Stimulated activated CD8-positive, alpha-beta memory T cell treated with anti-CD3 and anti-CD28 coated beads, Interleukin-2, amount 100 ng/mL, for 1 hour (primary cell): ENCODE results near the gene WASHC2A.
A peak's percentile ranks its signal among the peaks of the same experiment; 100 is the strongest.
"Not testable (repeated sequence)": the region's sequence is repeated elsewhere in the genome, so short reads cannot be mapped to it uniquely, and the experiment has no call there.

Experiments used
- DNase-seq, 2 donors: peaks; one replicate each; pipeline ENCODE4 v3.0.0-alpha.2; 2020; ENCODE audit warnings: low read depth in 2 of 2

Gene WASHC2A

GRCh38 chr10:50067546-50068351 is at the start of gene WASHC2A:
Gene WASHC2A (plus strand): TSS chr10:50067954. CDS start chr10:50068006, 52 bp downstream.
- DNase-seq, result peak; percentile 60 to 85

GRCh38 chr10:50019279-50019678 is 48.5 kb upstream of the WASHC2A start:
- DNase-seq, result not testable (repeated sequence)

GRCh38 chr10:50020451-50021024 is 47.2 kb upstream of the WASHC2A start:
- DNase-seq, result not testable (repeated sequence)

- no peak for DNase-seq
Observed at GRCh38 chr10:50021646-50022045, 46.1 kb upstream of the WASHC2A start.

GRCh38 chr10:50024716-50025383 is 42.9 kb upstream of the WASHC2A start:
- DNase-seq, result not testable (repeated sequence)

GRCh38 chr10:50025627-50026026 is 42.1 kb upstream of the WASHC2A start:
- no peak for DNase-seq

GRCh38 chr10:50027195-50027594 is 40.6 kb upstream of the WASHC2A start:
- DNase-seq, result no peak

- DNase-seq, result no peak
Observed at GRCh38 chr10:50033481-50033880, 34.3 kb upstream of the WASHC2A start.

- DNase-seq, result not testable (repeated sequence)
Observed at GRCh38 chr10:50035337-50035736, 32.4 kb upstream of the WASHC2A start.

- no peak for DNase-seq
Observed at GRCh38 chr10:50044941-50045664, 22.7 kb upstream of the WASHC2A start.

- DNase-seq, result not testable (repeated sequence)
Observed at GRCh38 chr10:50046457-50046856, 21.3 kb upstream of the WASHC2A start.

- DNase-seq, result not testable (repeated sequence)
Observed at GRCh38 chr10:50047594-50047993, 20.2 kb upstream of the WASHC2A start.

GRCh38 chr10:50051995-50052660 is 15.6 kb upstream of the WASHC2A start:
- not testable (repeated sequence) for DNase-seq

- DNase-seq, result not testable (repeated sequence)
Observed at GRCh38 chr10:50052778-50053376, 14.9 kb upstream of the WASHC2A start.

GRCh38 chr10:50055494-50056292 is 12.1 kb upstream of the WASHC2A start:
- DNase-seq, result not testable (repeated sequence)

- DNase-seq, result not testable (repeated sequence)
Observed at GRCh38 chr10:50056654-50057053, 11.1 kb upstream of the WASHC2A start.

GRCh38 chr10:50058727-50059126 is 9.0 kb upstream of the WASHC2A start:
- not testable (repeated sequence) for DNase-seq

- not testable (repeated sequence) for DNase-seq
Observed at GRCh38 chr10:50059946-50060345, 7.8 kb upstream of the WASHC2A start.

GRCh38 chr10:50061548-50061947 is 6.2 kb upstream of the WASHC2A start:
- DNase-seq, result not testable (repeated sequence)

- DNase-seq, result no peak
Observed at GRCh38 chr10:50063100-50063499, 4.7 kb upstream of the WASHC2A start.
